Esophagus muscularis mucosa (tissue), 4 donors: ENCODE measurements around the gene KLHDC4.

Source experiments
- CTCF ChIP-seq, 3 experiments: fragments of 200-600 bp in 2 of 3; fragments of 450-650 bp in 1 of 3; sonication (generic) in 2 of 3; IDR thresholded peaks; one replicate each; pipeline ENCODE4 v1.5.1; 2017 to 2019; ENCODE audit warnings: antibody characterized with exemption in 3 of 3, mild to moderate bottlenecking in 2 of 3, moderate library complexity in 1 of 3
- EP300 ChIP-seq: sonication (generic); formaldehyde crosslinking; IDR thresholded peaks from one replicate; pipeline ENCODE4 v1.6.1; 2017; ENCODE audit warnings: antibody characterized with exemption
- POLR2A ChIP-seq: fragments of 450-650 bp; IDR thresholded peaks from one replicate; pipeline ENCODE4 v1.6.1; 2017; ENCODE audit warnings: antibody characterized with exemption, moderate library complexity, mild to moderate bottlenecking, low read depth

GRCh38 chr16:87794485-87795078 is 28.8 kb upstream of the KLHDC4 start:
- TF ChIP-seq CTCF (IDR thresholded peaks at IDR 0.05) = no peak
- no peak for TF ChIP-seq POLR2A
- no peak for TF ChIP-seq EP300
